Tibial nerve (tissue), 4 donors: ENCODE results near the gene ARMC3. TPM values are rescaled to one million over a fixed set of nuclear protein-coding genes. Genes with fewer than 3 reads are reported as not detected.
"Not testable (repeated sequence)": the region's sequence is repeated elsewhere in the genome, so short reads cannot be mapped to it uniquely, and the experiment has no call there.

ENCODE experiments used
- DNase-seq, 2 donors: peaks; one replicate each; pipeline ENCODE4 v3.0.0-alpha.2; 2019; ENCODE audit warnings: low spot score in 2 of 2
- H3K27ac ChIP-seq, 4 donors: fragments of 200-600 bp; sonication (generic) in 3 of 4; one replicate each; pipeline ENCODE4 v1.5.1; 2017 to 2019; ENCODE audit warnings: mild to moderate bottlenecking in 1 of 4
- H3K27me3 ChIP-seq, 2 donors: fragments of 200-600 bp; sonication (generic) in 1 of 2; one replicate each; pipeline versions ENCODE4 v1.5.1 to v1.6.0; 2017 to 2019
- H3K36me3 ChIP-seq, 3 donors: fragments of 200-600 bp; sonication (generic); one replicate each; pipeline ENCODE4 v1.5.1; 2018 to 2019
- H3K4me1 ChIP-seq, 4 donors: fragments of 200-600 bp; sonication (generic) in 3 of 4; one replicate each; pipeline ENCODE4 v1.5.1; 2017 to 2019
- H3K4me3 ChIP-seq, 4 donors: fragments of 200-600 bp; sonication (generic) in 3 of 4; one replicate each; pipeline ENCODE4 v1.5.1; 2017 to 2019; ENCODE audit warnings: mild to moderate bottlenecking in 1 of 4, moderate library complexity in 1 of 4
- H3K9me3 ChIP-seq, 4 donors: fragments of 200-600 bp; sonication (generic) in 3 of 4; one replicate each; pipeline ENCODE4 v1.5.1; 2017 to 2019
- CTCF ChIP-seq, 5 experiments: fragments of 200-600 bp in 3 of 5; fragments of 450-650 bp in 2 of 5; sonication (generic) in 3 of 5; IDR thresholded peaks; one replicate each; pipeline ENCODE4 v1.5.1; 2016 to 2019; ENCODE audit warnings: antibody characterized with exemption in 5 of 5, mild to moderate bottlenecking in 3 of 5, moderate library complexity in 2 of 5
- EP300 ChIP-seq, 2 donors: sonication (generic); formaldehyde crosslinking; IDR thresholded peaks; one replicate each; pipeline ENCODE4 v1.6.1; 2017; ENCODE audit warnings: antibody characterized with exemption in 2 of 2, mild to moderate bottlenecking in 1 of 2
- POLR2A ChIP-seq, 2 donors: fragments of 450-650 bp; IDR thresholded peaks; one replicate each; pipeline ENCODE4 v1.6.1; 2017; ENCODE audit warnings: antibody characterized with exemption in 2 of 2, mild to moderate bottlenecking in 2 of 2, moderate library complexity in 2 of 2
- WGBS, 2 donors: methylation state at CpG; one replicate each; pipeline ENCODE4 v1.1.5; 2018; 5-methylcytosine and 5-hydroxymethylcytosine counted together
- total RNA-seq, 4 donors: library from RNA; depleted of rRNA; stranded (reverse); fragments of >200 nt; gene quantifications; one replicate each; pipeline ENCODE4 v1.1.0, GENCODE V29; 2016

ARMC3 gene
- total RNA-seq, 4 donors from 2014 or later = 0.44 to 3.9 TPM; not detected in 2

- no peak overlapping the region for H3K4me3 ChIP-seq
- DNase-seq = no peak
- peaks cover 0 to 23% (median 2%) of the 10 kb centered on the region in 4 donors for H3K9me3 ChIP-seq
- no peaks in the 10 kb centered on the region for H3K27me3 ChIP-seq
- H3K4me1 ChIP-seq = peaks cover 0 to 3% (median 0%) of the 10 kb centered on the region in 4 donors
- no peak overlapping the region for H3K27ac ChIP-seq
- 53 to 79% methylated on average over 4 of the region's 4 CpGs for WGBS, 2 donors
- TF ChIP-seq CTCF (IDR thresholded peaks at IDR 0.05) (no peak), EP300 (IDR thresholded peaks at IDR 0.05) (no peak), POLR2A (IDR thresholded peaks at IDR 0.05) (no peak)
- no peaks in the 10 kb centered on the region for H3K36me3 ChIP-seq
Observed at GRCh38 chr10:22897371-22897770, 30.5 kb upstream of the ARMC3 start.

GRCh38 chr10:22899307-22899706 is 28.5 kb upstream of the ARMC3 start:
- Histone ChIP-seq H3K27me3 (no peaks in the 10 kb centered on the region), H3K27ac (no peak overlapping the region), H3K4me3 (no peak overlapping the region), H3K4me1 (peaks cover 0 to 3% (median 0%) of the 10 kb centered on the region in 4 donors), H3K9me3 (peaks cover 0 to 9% (median 0%) of the 10 kb centered on the region in 4 donors), H3K36me3 (no peaks in the 10 kb centered on the region)
- 68 to 71% methylated on average over 2 of the region's 2 CpGs for WGBS, 2 donors
- TF ChIP-seq POLR2A (IDR thresholded peaks at IDR 0.05) (no peak), CTCF (IDR thresholded peaks at IDR 0.05) (no peak), EP300 (IDR thresholded peaks at IDR 0.05) (no peak)
- no peak for DNase-seq

- no peak for DNase-seq
- Histone ChIP-seq H3K9me3 (peaks cover 0 to 9% (median 0%) of the 10 kb centered on the region in 4 donors), H3K27me3 (no peaks in the 10 kb centered on the region), H3K4me1 (peaks cover 0 to 3% (median 0%) of the 10 kb centered on the region in 4 donors), H3K36me3 (no peaks in the 10 kb centered on the region), H3K4me3 (no peak overlapping the region), H3K27ac (no peak overlapping the region)
- TF ChIP-seq POLR2A (IDR thresholded peaks at IDR 0.05) (no peak), CTCF (IDR thresholded peaks at IDR 0.05) (no peak), EP300 (IDR thresholded peaks at IDR 0.05) (no peak)
- WGBS, 2 donors = 53 to 87% methylated on average over 1 of the region's 1 CpG
Observed at GRCh38 chr10:22899775-22900174, 28.1 kb upstream of the ARMC3 start.

- H3K4me1 ChIP-seq = peaks cover 0 to 3% (median 0%) of the 10 kb centered on the region in 4 donors
- peak overlapping the region in 2 of 4 donors; percentile 42 to 51 for H3K27ac ChIP-seq
- WGBS, 2 donors = 60 to 70% methylated on average over 4 of the region's 4 CpGs
- peaks cover 0 to 9% (median 0%) of the 10 kb centered on the region in 4 donors for H3K9me3 ChIP-seq
- no peaks in the 10 kb centered on the region for H3K36me3 ChIP-seq
- H3K4me3 ChIP-seq = no peak overlapping the region
- no peaks in the 10 kb centered on the region for H3K27me3 ChIP-seq
- TF ChIP-seq POLR2A (IDR thresholded peaks at IDR 0.05) (no peak), EP300 (IDR thresholded peaks at IDR 0.05) (peak in 1 of 2 donors; percentile 32)
- DNase-seq = peak; percentile 20 to 49
Observed at GRCh38 chr10:22900841-22901601, 26.8 kb upstream of the ARMC3 start.

GRCh38 chr10:22902147-22902546 is 25.7 kb upstream of the ARMC3 start:
- H3K9me3 ChIP-seq, H3K4me1 ChIP-seq, H3K27me3 ChIP-seq, H3K27ac ChIP-seq, H3K36me3 ChIP-seq, DNase-seq, H3K4me3 ChIP-seq: not testable (repeated sequence)
- 76 to 85% methylated on average over 3 of the region's 3 CpGs for WGBS, 2 donors

- 95 to 96% methylated on average over 1 of the region's 1 CpG for WGBS, 2 donors
- Histone ChIP-seq H3K9me3 (peaks cover 0 to 20% (median 0%) of the 10 kb centered on the region in 4 donors), H3K27ac (no peak overlapping the region), H3K4me1 (peaks cover 0 to 3% (median 0%) of the 10 kb centered on the region in 4 donors), H3K4me3 (no peak overlapping the region), H3K27me3 (no peaks in the 10 kb centered on the region), H3K36me3 (no peaks in the 10 kb centered on the region)
- DNase-seq = no peak
- TF ChIP-seq CTCF (IDR thresholded peaks at IDR 0.05) (no peak), POLR2A (IDR thresholded peaks at IDR 0.05) (no peak), EP300 (IDR thresholded peaks at IDR 0.05) (no peak)
Observed at GRCh38 chr10:22903694-22904093, 24.2 kb upstream of the ARMC3 start.
